GM11168 (cell line): ENCODE measurements around the gene SHISA5.
"Not testable (repeated sequence)": the region's sequence is repeated elsewhere in the genome, so short reads cannot be mapped to it uniquely, and the experiment has no call there.

ENCODE experiments used
- in situ Hi-C: fragments of 300-500 bp; cut with MboI; formaldehyde crosslinking; loops from one replicate; pipeline ENCODE4 v1.12.0; 2022; ENCODE audit warnings: low sequenced_read_pairs; ENCODE audit not compliant: unreplicated experiment

Gene SHISA5

GRCh38 chr3:48504051-48504946, at the start of gene SHISA5:
TSS of gene SHISA5 (minus strand) at chr3:48504174. CDS start at chr3:48504094, 80 bp downstream.
- in situ Hi-C loops: no loop called here

DNA sequence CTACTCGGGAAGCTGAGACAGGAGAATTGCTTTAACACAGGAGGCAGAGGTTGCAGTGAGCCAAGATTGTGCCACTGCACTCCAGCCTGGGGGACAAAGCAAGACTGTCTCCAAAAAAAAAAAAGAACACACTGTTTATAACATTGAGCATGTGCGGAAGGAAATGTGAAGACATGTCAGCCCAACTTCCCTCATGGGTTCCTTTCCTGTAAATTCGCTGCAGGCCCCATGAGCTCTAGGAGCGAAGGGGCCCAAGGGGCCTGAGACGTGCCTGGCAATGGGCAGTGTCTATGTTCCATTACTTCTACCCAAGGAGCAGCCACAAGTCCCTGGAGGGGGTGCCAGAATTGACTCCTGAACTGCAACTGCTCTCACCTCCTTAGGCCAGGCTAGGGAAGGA, 49.4 kb upstream of the SHISA5 start:
- in situ Hi-C loops: no loop called here

- in situ Hi-C loops: no loop called here
These were observed 48.4 kb upstream of the SHISA5 start for GRCh38 chr3:48552111-48552951.

DNA sequence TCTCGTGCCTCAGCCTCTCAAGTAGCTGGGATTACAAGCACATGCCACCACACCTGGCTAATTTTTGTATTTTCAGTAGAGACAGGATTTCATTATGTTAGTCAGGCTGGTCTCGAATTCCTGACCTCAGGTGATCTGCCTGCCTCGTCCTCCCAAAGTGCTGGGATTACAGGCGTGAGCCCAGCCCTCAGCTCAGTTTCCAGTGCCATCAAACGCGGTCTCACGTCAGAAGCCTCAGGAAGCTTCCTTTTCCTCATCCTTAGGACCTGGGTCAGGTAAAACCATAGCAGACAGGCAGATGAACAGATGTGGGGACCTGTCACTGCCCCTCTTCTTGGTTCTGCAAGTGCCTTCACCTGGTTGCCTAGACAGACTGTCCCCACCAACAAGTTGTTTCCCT, 47.7 kb upstream of the SHISA5 start:
- in situ Hi-C loops: not testable (repeated sequence)

DNA sequence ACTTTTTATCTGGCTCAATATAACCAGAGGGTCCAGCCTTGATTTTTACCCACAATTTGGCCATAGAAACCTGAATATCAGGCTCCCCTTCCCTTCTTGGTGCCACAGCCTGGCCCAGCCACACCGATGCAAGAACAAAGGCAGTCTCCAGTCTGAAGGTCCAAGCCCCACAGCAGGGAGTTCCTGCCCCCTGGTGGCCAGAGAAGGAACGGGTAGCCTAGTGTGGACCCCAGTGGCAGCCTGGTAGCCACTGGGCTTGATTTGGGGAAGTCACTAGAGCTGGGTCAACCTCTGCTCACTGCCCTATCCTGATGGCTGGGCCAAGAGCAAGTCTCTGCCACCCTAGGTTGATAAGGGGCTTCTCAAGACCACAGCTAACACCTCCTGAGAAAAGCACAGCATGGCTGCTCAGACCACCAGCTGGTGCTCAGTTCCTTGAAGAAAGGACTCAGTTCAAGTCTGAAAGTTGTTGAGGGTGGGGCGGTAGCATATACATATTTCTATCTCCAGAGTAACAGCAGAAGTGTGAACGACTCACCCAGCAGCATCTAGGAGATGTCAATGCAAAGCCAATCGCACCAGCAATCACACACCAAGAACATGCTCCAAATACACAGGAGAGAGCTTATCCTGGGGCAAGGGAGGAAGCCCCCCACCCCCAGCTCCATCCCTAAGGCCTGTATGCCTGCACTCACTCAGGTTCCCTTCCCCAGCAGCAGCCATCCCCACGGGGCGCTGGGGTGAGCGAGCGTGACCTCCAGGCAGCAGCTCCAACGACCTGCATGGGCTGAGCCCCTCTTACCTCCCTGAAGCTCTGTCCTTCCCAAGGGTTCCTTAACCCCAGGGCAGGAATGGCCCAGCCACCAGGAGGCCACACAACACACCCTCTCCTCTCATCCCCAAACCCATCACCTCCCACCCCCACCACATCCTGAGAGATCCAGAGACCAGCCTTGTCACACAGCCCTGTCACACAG, 45.0 kb upstream of the SHISA5 start:
- in situ Hi-C loops: no loop called here

- in situ Hi-C loops: no loop called here
These were observed 44.2 kb upstream of the SHISA5 start for GRCh38 chr3:48548126-48548525.

DNA sequence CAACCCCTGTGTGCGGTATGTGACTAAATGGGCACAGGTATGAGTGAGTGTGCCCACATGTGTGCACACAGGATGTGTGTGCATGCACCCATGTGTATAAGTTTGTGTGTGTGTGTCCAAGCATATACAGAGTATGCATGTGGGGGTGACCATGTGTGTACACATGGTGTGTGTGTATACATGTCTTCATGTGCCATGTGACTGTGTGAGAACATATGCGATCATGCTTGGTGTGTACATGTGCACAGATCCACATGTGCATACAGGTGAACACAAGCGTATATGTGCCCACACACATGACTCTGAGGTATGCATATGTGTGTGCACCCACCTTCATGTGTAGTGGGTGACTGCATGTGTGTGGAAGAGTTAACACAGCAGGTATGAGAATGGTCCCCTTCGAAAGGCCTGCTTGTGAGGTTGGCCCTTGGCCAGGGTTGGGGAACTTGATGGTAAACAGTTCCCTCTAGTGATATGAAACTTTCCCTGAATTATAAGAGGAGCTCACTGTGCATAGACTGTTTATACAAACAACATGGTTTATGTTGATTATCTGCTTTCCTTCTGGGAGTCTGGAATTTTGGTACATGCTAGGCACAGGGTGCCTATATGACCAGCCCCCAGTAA, 42.3 kb upstream of the SHISA5 start:
- in situ Hi-C loops: no loop called here

DNA sequence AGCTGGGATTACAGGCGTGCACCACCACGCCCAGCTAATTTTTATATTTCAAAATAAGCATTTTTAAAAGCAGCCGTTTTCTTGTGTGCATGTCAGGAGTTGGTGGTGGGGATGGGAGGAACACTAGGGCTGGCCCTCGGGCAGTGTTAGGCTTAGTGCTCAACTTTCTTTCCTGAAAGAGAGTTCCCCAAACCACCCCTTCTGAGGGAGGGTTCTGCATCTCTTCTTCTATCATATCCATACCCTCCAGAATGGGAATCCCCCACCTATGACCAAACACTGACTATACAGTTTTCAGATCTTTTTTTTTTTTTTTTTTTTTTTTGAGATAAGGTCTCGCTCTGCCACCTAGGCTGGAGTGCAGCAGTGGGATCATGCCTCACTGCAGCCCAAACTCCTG, 40.2 kb upstream of the SHISA5 start:
- in situ Hi-C loops: no loop called here

- in situ Hi-C loops: no loop called here
These were observed 39.4 kb upstream of the SHISA5 start for GRCh38 chr3:48543271-48543866.

DNA sequence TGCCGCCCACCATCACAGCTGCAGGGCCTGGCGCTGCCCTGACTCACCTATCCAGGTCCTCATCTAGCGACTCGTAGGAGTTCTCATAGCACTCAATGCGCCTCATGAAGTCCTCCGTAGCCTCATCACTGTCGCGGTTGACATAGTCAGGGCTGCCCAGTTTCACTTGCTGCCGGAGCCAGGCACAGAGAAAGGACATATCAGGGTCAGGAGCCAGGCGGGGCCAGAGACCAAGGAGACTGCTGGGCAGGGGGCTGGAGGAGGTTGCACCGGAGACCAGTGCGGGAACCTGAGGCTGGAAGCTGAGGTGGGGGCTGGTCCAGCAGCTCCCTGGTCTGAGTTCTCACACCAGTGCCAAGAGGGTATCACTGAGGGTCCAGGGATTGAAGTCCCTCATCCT, 34.5 kb upstream of the SHISA5 start:
- in situ Hi-C loops: no loop called here

DNA sequence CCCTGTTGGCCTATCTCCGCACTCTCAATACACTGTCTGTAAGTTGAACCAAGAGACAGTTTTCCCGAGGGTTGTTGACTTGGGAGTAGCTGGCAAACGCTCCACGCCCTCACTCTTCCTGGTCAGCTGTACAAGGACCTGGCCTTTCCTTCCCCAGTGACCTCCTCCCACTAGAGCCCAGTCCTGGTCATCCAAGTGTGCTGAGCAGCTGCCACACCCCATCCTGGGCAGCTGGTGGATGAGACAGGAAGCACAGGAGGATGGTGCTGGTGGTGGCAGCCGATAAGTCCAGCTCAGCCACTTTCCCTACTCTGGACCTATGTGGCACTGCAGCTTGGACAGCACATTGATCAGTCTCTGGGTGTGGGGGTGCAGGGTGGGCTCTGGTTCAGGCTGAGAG, 32.8 kb upstream of the SHISA5 start:
- in situ Hi-C loops: no loop called here

DNA sequence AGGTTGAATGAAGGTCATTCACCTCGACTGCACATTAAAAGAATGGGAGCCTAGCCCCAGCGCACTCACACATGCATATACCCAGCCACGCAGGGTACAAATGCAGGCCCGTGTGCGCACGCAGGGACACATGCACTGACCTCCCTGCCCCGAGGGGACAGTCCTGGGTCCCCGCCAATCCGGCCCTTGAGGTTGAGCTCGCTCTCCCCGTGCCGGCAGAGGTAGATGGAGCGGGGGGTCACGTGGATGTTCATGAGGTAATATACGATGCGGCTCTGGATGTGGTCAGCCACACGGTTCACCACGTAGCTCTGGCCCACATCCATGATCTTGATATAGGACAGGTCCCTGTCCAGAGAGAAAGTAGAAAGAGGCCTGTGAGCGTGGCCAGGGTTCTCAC, 32.1 kb upstream of the SHISA5 start:
- in situ Hi-C loops: no loop called here

DNA sequence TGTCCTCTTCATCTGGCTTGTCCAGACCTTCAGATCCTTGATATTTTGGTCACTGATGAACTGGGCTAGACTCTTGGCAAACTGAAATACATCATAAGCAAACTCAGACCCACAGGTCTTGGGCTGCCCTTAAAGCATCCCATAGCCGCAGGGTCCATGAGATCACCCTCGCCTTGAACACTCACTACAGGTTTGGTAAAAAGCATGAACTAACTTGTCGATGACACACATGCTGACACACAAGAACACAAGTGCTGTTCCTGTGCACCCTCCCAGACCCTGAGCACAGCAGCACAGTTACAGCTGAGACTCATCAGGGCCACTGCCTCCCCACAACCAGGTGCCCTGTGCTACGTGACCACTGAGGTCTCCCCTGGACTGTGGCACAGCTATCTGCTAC, 31.6 kb upstream of the SHISA5 start:
- in situ Hi-C loops: no loop called here

DNA sequence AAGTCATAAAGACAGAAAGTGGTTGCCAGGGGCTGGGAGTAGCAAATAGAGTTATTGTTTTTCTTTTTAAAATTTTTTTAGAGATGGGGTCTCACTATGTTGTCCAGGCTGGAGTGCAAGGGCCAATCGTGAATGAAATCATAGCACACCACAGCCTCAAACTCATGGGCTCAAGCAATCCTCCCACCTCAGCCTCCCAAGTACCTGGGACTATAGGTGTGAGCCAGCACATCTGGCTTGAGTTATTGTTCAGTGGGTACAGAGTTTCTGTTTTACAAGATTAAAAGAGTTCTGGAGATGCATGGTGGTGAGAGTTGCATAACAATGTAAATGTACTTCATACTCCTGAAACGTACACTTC, 29.0 kb upstream of the SHISA5 start:
- in situ Hi-C loops: no loop called here

DNA sequence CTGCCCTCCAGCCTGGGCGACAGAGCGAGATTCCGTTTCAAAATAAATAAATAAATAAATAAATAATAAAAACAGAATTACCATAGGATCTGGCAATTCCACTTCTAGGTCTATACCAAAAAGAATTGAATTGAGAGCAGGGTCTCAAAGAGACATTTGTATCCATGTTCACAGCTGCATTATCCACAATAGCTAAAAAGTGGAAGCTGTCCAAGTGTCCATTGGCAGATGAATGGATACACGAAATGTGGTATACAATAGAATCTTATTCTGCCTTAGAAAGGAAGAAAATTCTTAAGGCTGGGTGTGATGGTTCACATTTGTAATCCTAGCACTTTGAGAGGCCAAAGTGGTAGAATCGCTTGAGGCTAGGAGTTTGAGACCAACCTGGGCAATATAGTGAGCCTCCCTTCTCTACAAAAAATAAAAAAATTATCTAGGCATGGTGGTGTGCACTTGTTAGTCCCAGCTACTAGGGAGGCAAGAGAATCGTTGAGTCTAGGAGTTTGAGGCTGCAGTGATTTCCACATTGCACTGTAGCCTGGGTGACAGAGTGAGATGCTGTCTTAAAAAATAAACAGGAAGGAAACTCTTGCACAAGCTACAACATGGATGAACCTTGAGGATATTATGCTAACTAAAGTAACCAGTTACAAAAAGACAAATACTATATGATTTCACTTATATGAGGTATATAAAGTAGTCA, 28.4 kb upstream of the SHISA5 start:
- in situ Hi-C loops: no loop called here

DNA sequence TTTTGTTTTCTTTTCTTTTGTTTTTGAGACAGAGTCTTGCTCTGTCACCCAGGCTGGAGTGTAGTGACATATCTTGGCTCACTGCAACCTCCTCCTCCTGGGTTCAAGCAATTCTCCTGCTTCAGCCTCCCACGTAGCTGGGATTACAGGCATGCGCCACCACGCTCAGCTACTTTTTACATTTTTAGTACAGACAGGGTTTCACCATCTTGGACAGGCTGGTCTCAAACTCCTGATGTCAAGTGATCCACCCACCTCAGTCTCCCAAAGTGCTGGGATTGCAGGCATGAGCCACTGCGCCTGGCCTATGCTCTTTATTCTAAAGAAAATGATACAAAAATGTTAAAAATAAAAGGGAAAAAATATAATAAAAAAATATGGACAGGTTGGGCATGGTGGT, 26.7 kb upstream of the SHISA5 start:
- in situ Hi-C loops: not testable (repeated sequence)

GRCh38 chr3:48528754-48529153, 24.8 kb upstream of the SHISA5 start:
- in situ Hi-C loops: no loop called here

- in situ Hi-C loops: no loop called here
These were observed 24.1 kb upstream of the SHISA5 start for GRCh38 chr3:48528048-48528447.

GRCh38 chr3:48524970-48525369, 21.0 kb upstream of the SHISA5 start:
- in situ Hi-C loops: no loop called here
